H1 (cell line): Measurements from ENCODE around the gene ADCY2. TPM values are rescaled to one million over a fixed set of nuclear protein-coding genes. Genes with fewer than 3 reads are reported as not detected.

ENCODE experiments used
- CTCF ChIA-PET: fragments of 300-600 bp; sonication (Branson Sonifier 250); formaldehyde crosslinking; loops from one replicate; lab custom pipeline; 2021; ENCODE audit not compliant: partially characterized antibody; lab: Charles Lee
- POLR2A ChIA-PET: fragments of 300-600 bp; sonication (Branson Sonifier 250); formaldehyde crosslinking; loops from one replicate; lab custom pipeline; 2021; ENCODE audit warnings: inconsistent platforms; ENCODE audit not compliant: partially characterized antibody; lab: Charles Lee
- DNase-seq, 2 experiments: peaks; one replicate each; pipeline versions ENCODE4 v3.0.0 to v3.0.0-alpha.2; 2010 to 2022; ENCODE audit warnings: low spot score in 2 of 2, low read depth in 1 of 2, mixed read lengths in 1 of 2
- FAIRE-seq: peaks from 2 replicates; lab custom pipeline; 2011; peaks lifted over from hg19 to GRCh38; lab: Jason Lieb, UNC
- H2AFZ ChIP-seq: 2 replicates; pipeline ENCODE4 v1.8.1; 2012; ENCODE audit warnings: low read length, inconsistent platforms
- H2AK5ac ChIP-seq: 2 replicates; pipeline ENCODE4 v1.6.1; 2013; ENCODE audit warnings: low read depth, low read length
- H2BK120ac ChIP-seq: replicated peaks from 2 replicates; pipeline ENCODE3; 2013; ENCODE audit warnings: low read depth, low read length, inconsistent platforms
- H2BK12ac ChIP-seq: 2 replicates; pipeline ENCODE4 v1.6.1; 2013; ENCODE audit warnings: low read depth, low read length
- H2BK15ac ChIP-seq: 2 replicates; pipeline ENCODE4 v1.6.1; 2013; ENCODE audit warnings: low read length
- H2BK20ac ChIP-seq: 2 replicates; pipeline ENCODE4 v1.6.1; 2013; ENCODE audit warnings: low read length
- H2BK5ac ChIP-seq: 2 replicates; pipeline ENCODE4 v1.6.1; 2013; ENCODE audit warnings: low read depth, low read length
- H3K14ac ChIP-seq: 2 replicates; pipeline ENCODE4 v1.6.1; 2013; ENCODE audit warnings: inconsistent platforms; ENCODE audit not compliant: insufficient read length
- H3K18ac ChIP-seq: 2 replicates; pipeline ENCODE4 v1.6.1; 2013; ENCODE audit warnings: low read length; ENCODE audit errors: extremely low read depth
- H3K23ac ChIP-seq: 2 replicates; pipeline ENCODE4 v1.6.1; 2013; ENCODE audit warnings: inconsistent platforms; ENCODE audit not compliant: insufficient read length
- H3K23me2 ChIP-seq: 2 replicates; pipeline ENCODE4 v1.6.1; 2013; ENCODE audit warnings: low read depth, low read length
- H3K27ac ChIP-seq: 2 replicates; pipeline ENCODE4 v1.6.1; 2011; ENCODE audit warnings: low read depth, low read length, inconsistent platforms
- H3K27me3 ChIP-seq, 4 experiments: replicated peaks in 1 of 4; 1 replicate in 1 of 4; 2 replicates in 3 of 4; pipeline versions ENCODE4 v1.6.1 to v1.8.1; 2011 to 2013; ENCODE audit warnings: low read length in 3 of 4, mild to moderate bottlenecking in 3 of 4, inconsistent platforms in 2 of 4, mixed read lengths in 2 of 4, moderate library complexity in 1 of 4; ENCODE audit not compliant: control insufficient read depth in 3 of 4, insufficient read depth in 3 of 4; ENCODE audit errors: extremely low read depth in 1 of 4
- H3K36me3 ChIP-seq, 4 experiments: 2 replicates each; pipeline versions ENCODE4 v1.6.1 to v1.8.1; 2011 to 2013; ENCODE audit warnings: mild to moderate bottlenecking in 4 of 4, low read length in 3 of 4, moderate library complexity in 2 of 4, control low read depth in 1 of 4, inconsistent platforms in 1 of 4; ENCODE audit not compliant: insufficient read depth in 4 of 4, control insufficient read depth in 2 of 4
- H3K4ac ChIP-seq: replicated peaks from 2 replicates; pipeline ENCODE3; 2013; ENCODE audit warnings: low read length, low read depth, mixed read lengths, inconsistent platforms; ENCODE audit not compliant: insufficient read length
- H3K4me1 ChIP-seq, 4 experiments: replicated peaks in 1 of 4; 1 replicate in 1 of 4; 2 replicates in 3 of 4; pipeline versions ENCODE4 v1.6.1 to v1.8.1; 2011 to 2013; ENCODE audit warnings: low read length in 3 of 4, inconsistent platforms in 2 of 4, mixed read lengths in 1 of 4; ENCODE audit not compliant: insufficient read depth in 4 of 4, control insufficient read depth in 3 of 4
- H3K4me2 ChIP-seq, 2 experiments: 2 replicates each; pipeline versions ENCODE4 v1.6.1 to v1.8.1; 2011 to 2013; ENCODE audit warnings: low read depth in 2 of 2, low read length in 2 of 2, control low read depth in 1 of 2, inconsistent platforms in 1 of 2, mild to moderate bottlenecking in 1 of 2; ENCODE audit not compliant: insufficient read depth in 1 of 2
- H3K4me3 ChIP-seq, 4 experiments: fragments of 200-600, 300-600 bp in 1 of 4; sonication (generic), shearing (Covaris generic), sonication (Bioruptor Twin) in 1 of 4; 2 replicates each; pipeline versions ENCODE4 v1.5.1 to v1.8.1; 2011 to 2016; ENCODE audit warnings: low read length in 4 of 4, low read depth in 3 of 4, control low read depth in 2 of 4, inconsistent platforms in 2 of 4, mild to moderate bottlenecking in 2 of 4, mixed read lengths in 1 of 4, moderate library complexity in 1 of 4; ENCODE audit not compliant: insufficient read depth in 2 of 4; ENCODE audit errors: extremely low read depth in 1 of 4
- H3K56ac ChIP-seq: replicated peaks from 2 replicates; pipeline ENCODE3; 2013; ENCODE audit warnings: low read depth, mild to moderate bottlenecking, mixed read lengths, low read length, inconsistent platforms; ENCODE audit not compliant: insufficient read length
- H3K79me1 ChIP-seq: 2 replicates; pipeline ENCODE4 v1.6.1; 2013; ENCODE audit warnings: low read depth, low read length, control low read depth
- H3K79me2 ChIP-seq, 2 experiments: 2 replicates each; pipeline versions ENCODE4 v1.6.1 to v1.8.1; 2012 to 2013; ENCODE audit warnings: low read length in 2 of 2, mild to moderate bottlenecking in 2 of 2, inconsistent platforms in 1 of 2; ENCODE audit not compliant: insufficient read depth in 2 of 2, control insufficient read depth in 1 of 2
- H3K9ac ChIP-seq, 4 experiments: replicated peaks in 1 of 4; 1 replicate in 1 of 4; 2 replicates in 3 of 4; pipeline versions ENCODE4 v1.6.1 to v1.8.1; 2011 to 2013; ENCODE audit warnings: low read depth in 3 of 4, low read length in 3 of 4, control low read depth in 2 of 4, mild to moderate bottlenecking in 2 of 4, moderate library complexity in 2 of 4, inconsistent platforms in 1 of 4; ENCODE audit errors: extremely low read depth in 1 of 4
- H3K9me3 ChIP-seq, 2 experiments: 2 replicates each; pipeline versions ENCODE4 v1.6.1 to v1.8.1; 2012 to 2013; ENCODE audit warnings: mild to moderate bottlenecking in 2 of 2, moderate library complexity in 2 of 2, control low read depth in 1 of 2, inconsistent platforms in 1 of 2, low read depth in 1 of 2, low read length in 1 of 2, mixed read lengths in 1 of 2; ENCODE audit not compliant: insufficient read depth in 2 of 2
- H4K20me1 ChIP-seq, 2 experiments: replicated peaks in 1 of 2; 2 replicates each; pipeline versions ENCODE3 to v1.8.1; 2011 to 2013; ENCODE audit warnings: inconsistent platforms in 2 of 2, low read length in 2 of 2, mild to moderate bottlenecking in 1 of 2; ENCODE audit not compliant: insufficient read depth in 2 of 2, control insufficient read depth in 1 of 2
- H4K5ac ChIP-seq: 2 replicates; pipeline ENCODE4 v1.6.1; 2013; ENCODE audit warnings: low read length, low read depth, mixed read lengths, inconsistent platforms; ENCODE audit not compliant: insufficient read length
- H4K8ac ChIP-seq: 2 replicates; pipeline ENCODE4 v1.8.0; 2013; ENCODE audit warnings: mild to moderate bottlenecking, moderate library complexity, low read length, inconsistent platforms; ENCODE audit not compliant: insufficient read depth; ENCODE audit errors: extremely low read depth
- H4K91ac ChIP-seq: replicated peaks from 2 replicates; pipeline ENCODE3; 2013; ENCODE audit warnings: low read length, mixed read lengths, inconsistent platforms; ENCODE audit not compliant: insufficient read length
- EZH2 ChIP-seq: fragments of 200-600 bp; sonication (generic); IDR thresholded peaks from 2 replicates; pipeline ENCODE4 v1.7.1; 2012; ENCODE audit warnings: low read depth, mild to moderate bottlenecking, moderate library complexity, low read length, inconsistent platforms; ENCODE audit not compliant: severe bottlenecking
- JUN ChIP-seq: IDR thresholded peaks from 2 replicates; pipeline ENCODE4 v1.6.1; 2011; ENCODE audit warnings: low read depth, mild to moderate bottlenecking, improper control_type of control experiment, low read length
- KDM5A ChIP-seq: fragments of 200-600 bp; IDR thresholded peaks from 2 replicates; pipeline ENCODE4 v1.7.1; 2012; ENCODE audit warnings: mild to moderate bottlenecking, low read length, inconsistent platforms, mixed read lengths
- MAFK ChIP-seq: IDR thresholded peaks from 2 replicates; pipeline ENCODE4 v1.6.1; 2012; ENCODE audit warnings: low read depth, mild to moderate bottlenecking, improper control_type of control experiment, low read length
- RNF2 ChIP-seq: fragments of 200-900, 300-1000 bp; sonication (generic); IDR thresholded peaks from 2 replicates; pipeline ENCODE4 v1.7.1; 2016; ENCODE audit warnings: borderline replicate concordance, low read depth, mild to moderate bottlenecking, antibody characterized with exemption, low read length; ENCODE audit not compliant: poor library complexity, severe bottlenecking; ENCODE audit errors: missing control alignments
- WGBS, 2 experiments: shearing (Covaris generic) in 1 of 2; methylation state at CpG; one replicate each; pipeline versions ENCODE4 v1.1.6 to v1.1.7; 2013 to 2015; ENCODE audit warnings: low lambda C conversion rate in 2 of 2, mixed read lengths in 2 of 2, inconsistent platforms in 1 of 2, low coverage in 1 of 2, missing lambda C conversion rate in 1 of 2; ENCODE audit not compliant: insufficient replicate concordance in 2 of 2, insufficient coverage in 1 of 2, insufficient read length in 1 of 2; ENCODE audit errors: extremely low coverage in 1 of 2, missing lambda C conversion rate in 1 of 2; 5-methylcytosine and 5-hydroxymethylcytosine counted together
- polyA plus RNA-seq, 7 experiments: library from polyadenylated mRNA; depleted of rRNA in 3 of 7; stranded (reverse) in 5 of 7; unstranded in 2 of 7; fragments of >200 nt in 5 of 7; fragments of 200-250 nt in 2 of 7; gene quantifications; 1 replicate in 5 of 7; 2 replicates in 1 of 7; 4 replicates in 1 of 7; pipeline versions ENCODE4 v1.2.1 to v1.2.3, GENCODE V29; 2011 to 2013; ENCODE audit warnings: missing spikeins in 2 of 7, mixed read lengths in 2 of 7
- total RNA-seq: library from RNA; stranded (reverse); fragmentation: NEBNext Ultra II Directional; extraction: Animal tissue kit (Norgen Biotek cat#: 25700); gene quantifications from 2 replicates; pipeline ENCODE4 v1.2.1, GENCODE V29; 2021
- TF ChIP-seq, protein P1 (sequence below): IDR thresholded peaks from 2 replicates; pipeline ENCODE4 v1.6.1; 2012; ENCODE audit warnings: inconsistent platforms

ADCY2 gene
- total and polyA plus RNA-seq, 2 of the 8 experiments (the other 6 are each of a cell fraction or from before 2014, with no cell fraction given) = 35.8 to 122 TPM

DNA sequence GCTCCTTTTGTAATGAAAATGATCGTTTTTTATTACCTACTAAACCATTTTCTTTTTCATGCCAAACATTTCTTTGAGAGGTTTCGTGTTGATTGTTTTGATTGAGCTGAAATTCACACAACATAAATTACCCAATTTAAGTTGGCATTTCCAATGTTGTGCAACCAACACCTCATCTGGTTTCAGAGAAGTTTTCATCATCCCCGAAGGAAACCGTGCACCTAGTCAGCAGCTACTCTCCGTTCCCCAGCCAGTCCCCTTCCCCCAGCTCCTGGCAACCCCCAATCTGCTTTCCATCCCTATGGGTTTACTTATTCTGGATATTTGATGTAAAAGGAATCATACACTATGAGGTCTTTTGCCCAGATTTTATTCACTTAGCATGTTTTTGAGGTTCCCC lies 123.6 kb downstream of the ADCY2 start:
- H3K14ac ChIP-seq = no peak overlapping the region
- no peak overlapping the region for H4K8ac ChIP-seq
- H3K4me2 ChIP-seq = no peak overlapping the region
- WGBS, 2 experiments = 62% methylated on average over 5 of the region's 5 CpGs; no CpG with 5 or more reads in 1 of the 2 experiments
- H3K9ac ChIP-seq = no peak overlapping the region
- TF ChIP-seq, protein P1, sequence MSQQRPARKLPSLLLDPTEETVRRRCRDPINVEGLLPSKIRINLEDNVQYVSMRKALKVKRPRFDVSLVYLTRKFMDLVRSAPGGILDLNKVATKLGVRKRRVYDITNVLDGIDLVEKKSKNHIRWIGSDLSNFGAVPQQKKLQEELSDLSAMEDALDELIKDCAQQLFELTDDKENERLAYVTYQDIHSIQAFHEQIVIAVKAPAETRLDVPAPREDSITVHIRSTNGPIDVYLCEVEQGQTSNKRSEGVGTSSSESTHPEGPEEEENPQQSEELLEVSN = no peak
- TF ChIP-seq MAFK (no peak), RNF2 (no peak), EZH2 (no peak), JUN (no peak), KDM5A (no peak)
- peaks cover 3% of the 10 kb centered on the region; the same call in 1 of the 2 replicates for H3K79me1 ChIP-seq
- peaks cover 2 to 4% of the 10 kb centered on the region in 2 experiments for H4K20me1 ChIP-seq
- H3K23me2 ChIP-seq = no peaks in the 10 kb centered on the region
- H3K9me3 ChIP-seq = no peaks in the 10 kb centered on the region
- H3K4me3 ChIP-seq = no peak overlapping the region
- FAIRE-seq (no peak), DNase-seq (no peak)
- H2BK15ac ChIP-seq = no peak overlapping the region
- no peak overlapping the region for H2AFZ ChIP-seq
- no peak overlapping the region for H2BK5ac ChIP-seq
- no peak overlapping the region for H2AK5ac ChIP-seq
- ChIA-PET CTCF (interaction anchor here (0.8 to 3.7 kb wide), 33 partner anchors 8 to 700 kb away, joined by 3 to 13 read pairs (median 5); partner anchors contain the start of gene ADCY2), POLR2A (no interaction called here)
- H3K36me3 ChIP-seq = peaks cover 0 to 21% (median 11%) of the 10 kb centered on the region in 4 experiments; a peak in 5 of 8 replicates
- H3K27me3 ChIP-seq = peaks cover 0 to 1% (median 0%) of the 10 kb centered on the region in 4 experiments; a peak in 1 of 7 replicates
- no peak overlapping the region for H4K91ac ChIP-seq
- no peak overlapping the region for H3K4ac ChIP-seq
- H3K79me2 ChIP-seq = peaks cover 0 to 69% of the 10 kb centered on the region in 2 experiments; a peak in 2 of 4 replicates
- H2BK120ac ChIP-seq = no peak overlapping the region
- no peak overlapping the region for H3K18ac ChIP-seq
- H3K23ac ChIP-seq = no peak overlapping the region
- no peak overlapping the region for H3K56ac ChIP-seq
- H3K4me1 ChIP-seq = peaks cover 1 to 10% (median 7%) of the 10 kb centered on the region in 4 experiments; a peak in 5 of 7 replicates
- no peak overlapping the region for H2BK12ac ChIP-seq
- H3K27ac ChIP-seq = no peak overlapping the region
- no peak overlapping the region for H4K5ac ChIP-seq
- no peak overlapping the region for H2BK20ac ChIP-seq
